Middle frontal gyrus (tissue), 1 donor: ENCODE measurements around the gene TERT.
"Not testable (repeated sequence)": the region's sequence is repeated elsewhere in the genome, so short reads cannot be mapped to it uniquely, and the experiment has no call there.

Experiments
- DNase-seq: peaks from one replicate; pipeline ENCODE4 v3.0.0-alpha.2; 2015; ENCODE audit warnings: low spot score; ENCODE audit errors: extremely low spot score

The TERT gene

GRCh38 chr5:1241509-1242080 lies 53.3 kb downstream of the TERT start:
- no peak for DNase-seq

DNA sequence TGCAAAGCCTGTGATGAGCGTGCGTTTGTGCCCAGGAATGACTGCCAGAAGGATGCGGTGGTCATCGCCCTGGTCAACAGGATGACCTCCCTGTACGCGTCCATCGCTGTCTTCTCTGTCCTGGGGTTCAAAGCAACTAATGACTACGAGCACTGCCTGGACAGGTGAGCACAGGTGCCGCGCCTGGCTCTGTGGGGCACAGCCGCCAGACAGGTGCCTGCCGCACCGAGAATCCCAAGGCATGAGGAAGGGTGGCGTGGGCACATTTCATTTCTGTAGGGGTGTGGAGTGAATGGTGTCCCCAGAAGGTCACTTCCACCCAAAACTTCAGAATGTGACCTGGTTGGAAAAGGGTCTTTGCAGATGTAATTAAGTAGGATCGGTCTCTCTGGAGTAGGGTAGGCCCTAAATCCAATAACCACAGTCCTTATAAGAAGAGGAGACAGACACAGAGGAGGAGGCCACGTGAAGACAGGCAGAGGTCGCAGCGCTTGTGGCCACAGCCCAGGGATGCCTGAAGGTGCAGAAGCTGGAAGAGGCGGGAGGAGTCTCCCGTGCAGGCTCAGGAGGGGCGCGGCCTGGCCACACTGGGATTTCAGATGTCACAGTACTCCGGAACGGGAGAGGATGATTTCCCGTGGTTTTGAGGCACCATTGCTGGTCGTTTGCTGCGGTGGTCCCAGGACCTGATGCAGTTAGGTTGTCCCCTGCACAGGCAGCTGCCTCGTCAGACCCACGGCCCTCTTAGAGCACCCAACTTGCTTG lies 54.2 kb downstream of the TERT start:
- no peak for DNase-seq

- DNase-seq: no peak
Observed at GRCh38 chr5:1239505-1240251, 55.2 kb downstream of the TERT start.

GRCh38 chr5:1235838-1236237 lies 59.0 kb downstream of the TERT start:
- DNase-seq: no peak

DNA sequence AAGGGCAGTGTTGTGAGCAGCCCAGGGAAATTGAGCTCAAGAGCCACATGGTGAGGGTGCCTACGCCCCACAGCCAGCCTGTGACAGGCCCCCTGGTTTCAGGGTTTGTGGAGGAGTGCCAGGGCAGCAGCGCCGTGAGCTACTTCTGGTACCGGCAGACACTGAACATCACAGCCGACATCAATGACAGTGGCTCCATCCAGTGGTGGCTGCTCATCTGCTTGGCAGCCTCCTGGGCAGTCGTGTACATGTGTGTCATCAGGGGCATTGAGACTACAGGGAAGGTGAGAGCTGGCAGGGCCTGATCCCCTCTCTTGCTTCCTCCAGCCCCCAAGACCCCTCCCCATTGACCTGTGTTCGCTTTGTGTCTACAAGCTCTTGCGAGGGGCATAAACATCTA lies 59.5 kb downstream of the TERT start:
- no peak for DNase-seq

GRCh38 chr5:1232780-1233179 lies 62.1 kb downstream of the TERT start:
- DNase-seq: no peak

GRCh38 chr5:1231354-1231905 lies 63.4 kb downstream of the TERT start:
- no peak for DNase-seq

GRCh38 chr5:1230551-1230950 lies 64.3 kb downstream of the TERT start:
- no peak for DNase-seq

DNA sequence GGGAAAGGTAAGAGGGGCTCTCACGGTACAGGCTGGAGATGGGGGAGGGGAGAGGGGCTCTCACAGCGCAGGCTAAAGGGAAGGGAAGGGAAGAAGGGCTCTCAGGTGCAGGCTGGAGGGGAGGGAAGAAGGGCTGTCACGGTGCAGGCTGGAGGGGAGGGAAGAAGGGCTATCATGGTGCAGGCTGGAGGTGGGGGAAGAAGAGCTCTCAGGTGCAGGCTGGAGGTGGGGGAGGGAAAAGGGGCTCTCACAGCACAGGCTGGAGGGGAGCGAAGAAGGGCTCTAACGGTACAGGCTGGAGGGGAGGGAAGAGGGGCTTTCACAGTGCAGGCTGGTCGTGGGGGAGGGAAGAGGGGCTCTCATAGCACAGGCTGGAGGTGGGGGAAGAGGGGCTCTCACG lies 65.0 kb downstream of the TERT start:
- DNase-seq: no peak

- DNase-seq: not testable (repeated sequence)
Observed at GRCh38 chr5:1229023-1229422, 65.8 kb downstream of the TERT start.

DNA sequence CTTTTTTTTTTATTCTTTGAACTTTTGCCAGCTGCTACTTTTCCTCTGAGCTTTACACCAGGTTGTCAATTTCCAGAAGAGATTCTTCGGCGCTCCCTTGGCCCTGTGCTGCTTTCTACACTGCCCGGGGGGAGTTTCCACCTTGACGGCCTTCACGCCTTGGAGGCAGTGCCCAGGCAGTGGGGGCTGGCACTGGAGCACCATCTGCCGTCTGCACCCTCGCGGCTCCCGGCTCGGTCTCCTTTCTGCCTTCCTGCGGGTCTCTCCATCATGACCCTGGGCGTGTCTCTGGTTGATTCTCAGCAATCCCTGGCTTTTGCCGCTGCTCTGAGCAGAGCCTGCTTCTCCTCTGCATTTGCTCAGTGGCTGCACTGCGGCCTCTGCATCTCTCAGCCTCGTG lies 66.7 kb downstream of the TERT start:
- DNase-seq: no peak

GRCh38 chr5:1227667-1228066 lies 67.2 kb downstream of the TERT start:
- no peak for DNase-seq

- DNase-seq: no peak
Observed at GRCh38 chr5:1226839-1227581, 67.9 kb downstream of the TERT start.

- DNase-seq: no peak
Observed at GRCh38 chr5:1226231-1226630, 68.6 kb downstream of the TERT start.

GRCh38 chr5:1225081-1225480 lies 69.8 kb downstream of the TERT start, which contains the start of gene SLC6A18:
Gene SLC6A18 (plus strand): TSS chr5:1225381. CDS start chr5:1225478, 97 bp downstream.
- DNase-seq: no peak

DNA sequence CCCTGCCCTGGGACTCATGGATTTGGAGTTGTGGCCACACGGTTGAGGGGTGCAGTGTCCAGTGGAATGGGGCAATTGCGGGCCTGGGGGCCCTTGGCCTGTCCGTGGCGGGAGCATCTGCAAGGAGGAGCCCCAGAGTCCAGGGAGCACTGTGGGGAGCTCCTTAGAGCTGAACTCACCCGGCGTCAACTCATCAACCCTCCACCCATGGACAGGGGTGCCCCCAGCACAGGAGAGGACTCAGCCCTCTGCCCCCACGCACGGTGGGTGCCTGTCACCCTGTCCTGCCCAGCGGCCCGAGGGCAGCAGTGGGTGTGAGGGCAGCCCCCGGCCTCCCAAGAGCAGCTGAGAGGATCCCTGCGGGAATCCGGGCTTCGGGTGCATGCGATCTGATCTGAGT lies 70.2 kb downstream of the TERT start:
- DNase-seq: no peak

- DNase-seq: no peak
Observed at GRCh38 chr5:1223278-1223670, 71.6 kb downstream of the TERT start.

- no peak for DNase-seq
Observed at GRCh38 chr5:1222621-1223277, 72.1 kb downstream of the TERT start.

DNA sequence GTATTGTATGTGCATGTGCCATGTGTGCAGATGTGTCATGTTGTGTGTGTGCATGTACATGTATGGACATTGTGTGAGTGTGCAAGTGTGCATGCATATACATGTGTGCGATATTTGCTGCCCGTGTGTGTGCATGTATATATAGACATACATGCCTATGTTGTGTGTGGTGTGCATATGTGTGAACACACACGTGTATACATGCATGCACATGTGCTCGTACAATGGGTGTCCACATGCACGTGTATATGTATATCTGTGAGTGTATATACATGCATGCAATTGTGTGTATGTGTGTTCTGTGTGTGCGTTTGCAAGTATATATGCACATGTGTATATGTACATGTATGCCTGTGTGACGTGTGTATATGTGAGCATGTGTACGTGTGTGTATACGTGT lies 72.7 kb downstream of the TERT start:
- DNase-seq: no peak

DNA sequence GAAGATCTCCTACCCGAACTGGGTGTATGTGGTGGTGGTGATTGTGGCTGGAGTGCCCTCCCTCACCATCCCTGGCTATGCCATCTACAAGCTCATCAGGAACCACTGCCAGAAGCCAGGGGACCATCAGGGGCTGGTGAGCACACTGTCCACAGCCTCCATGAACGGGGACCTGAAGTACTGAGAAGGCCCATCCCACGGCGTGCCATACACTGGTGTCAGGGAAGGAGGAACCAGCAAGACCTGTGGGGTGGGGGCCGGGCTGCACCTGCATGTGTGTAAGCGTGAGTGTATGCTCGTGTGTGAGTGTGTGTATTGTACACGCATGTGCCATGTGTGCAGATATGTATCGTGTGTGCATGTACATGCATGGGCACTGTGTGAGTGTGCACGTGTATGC lies 73.1 kb downstream of the TERT start:
- DNase-seq: no peak

GRCh38 chr5:1220831-1221230 lies 74.0 kb downstream of the TERT start:
- DNase-seq: no peak
